Thyroid gland (tissue), 4 donors: ENCODE data around the gene DYNC1I1. TPM values are rescaled to one million over a fixed set of nuclear protein-coding genes. Genes with fewer than 3 reads are reported as not detected.

ENCODE experiments used
- DNase-seq, 2 donors: peaks; one replicate each; pipeline ENCODE4 v3.0.0-alpha.2; 2019
- H3K27ac ChIP-seq, 3 donors: fragments of 200-600 bp; sonication (generic); 1 replicate in 2 of 3; 2 replicates in 1 of 3; pipeline ENCODE4 v1.5.1; 2016 to 2019; ENCODE audit warnings: mild to moderate bottlenecking in 1 of 3, moderate library complexity in 1 of 3
- H3K27me3 ChIP-seq: fragments of 200-600 bp; sonication (generic); one replicate; pipeline ENCODE4 v1.5.1; 2019
- H3K36me3 ChIP-seq, 2 donors: fragments of 200-600 bp; sonication (generic); one replicate each; pipeline ENCODE4 v1.5.1; 2016 to 2019
- H3K4me1 ChIP-seq, 2 donors: fragments of 200-600 bp; sonication (generic); one replicate each; pipeline ENCODE4 v1.5.1; 2017 to 2019
- H3K4me3 ChIP-seq, 3 donors: fragments of 200-600 bp; sonication (generic); replicated peaks in 1 of 3; 1 replicate in 2 of 3; 2 replicates in 1 of 3; pipeline ENCODE4 v1.5.1; 2016; ENCODE audit warnings: mild to moderate bottlenecking in 1 of 3
- H3K9me3 ChIP-seq: fragments of 200-600 bp; sonication (generic); one replicate; pipeline ENCODE4 v1.5.1; 2017
- POLR2A ChIP-seq, 2 donors: fragments of 450-650 bp; IDR thresholded peaks; one replicate each; pipeline ENCODE4 v1.6.1; 2017; ENCODE audit warnings: antibody characterized with exemption in 2 of 2, mild to moderate bottlenecking in 2 of 2, moderate library complexity in 1 of 2
- WGBS, 2 donors: methylation state at CpG; one replicate each; pipeline ENCODE4 v1.1.5; 2017; 5-methylcytosine and 5-hydroxymethylcytosine counted together
- intact Hi-C: fragments of 100-400 bp; cut with DNase I; formaldehyde crosslinking; loops from one replicate; pipeline ENCODE4 v1.15.1; 2023
- total RNA-seq, 4 donors: library from RNA; depleted of rRNA; stranded (reverse); fragments of >200 nt; gene quantifications; one replicate each; pipeline ENCODE4 v1.2.3, GENCODE V29; 2016
- TF ChIP-seq, protein P1 (sequence below), 6 experiments: fragments of 200-600 bp in 3 of 6; fragments of 450-650 bp in 3 of 6; sonication (generic) in 3 of 6; IDR thresholded peaks; one replicate each; pipeline ENCODE4 v1.5.1; 2016 to 2019; ENCODE audit warnings: antibody characterized with exemption in 6 of 6, mild to moderate bottlenecking in 2 of 6, inconsistent platforms in 1 of 6, moderate library complexity in 1 of 6

Gene DYNC1I1
- total RNA-seq, 4 donors from 2014 or later = 6.6 to 12.8 (median 10.5) TPM

DNA sequence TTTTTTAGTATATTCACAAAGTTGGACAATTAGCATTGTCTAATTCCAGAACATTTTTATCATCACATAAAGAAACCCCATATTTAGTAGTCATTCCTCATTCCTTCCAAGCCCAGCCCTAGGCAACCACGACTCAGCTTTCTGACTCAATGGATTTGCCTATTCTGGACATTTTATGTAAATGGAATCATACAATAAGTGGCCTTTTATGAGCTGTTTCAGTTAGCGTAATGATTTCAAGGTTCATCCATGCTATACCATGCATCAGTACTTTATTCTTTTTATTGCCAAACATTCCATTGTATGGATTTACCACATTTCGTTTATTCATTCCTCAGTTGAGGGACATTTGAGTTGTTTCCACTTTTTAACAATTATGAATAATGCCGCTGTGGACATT is 249.2 kb downstream of the DYNC1I1 start:
- no peaks in the 10 kb centered on the region for H3K9me3 ChIP-seq
- H3K27me3 ChIP-seq = no peaks in the 10 kb centered on the region
- no peak overlapping the region for H3K4me3 ChIP-seq
- H3K36me3 ChIP-seq = no peaks in the 10 kb centered on the region
- no peak for TF ChIP-seq POLR2A (IDR thresholded peaks at IDR 0.05)
- TF ChIP-seq, protein P1, sequence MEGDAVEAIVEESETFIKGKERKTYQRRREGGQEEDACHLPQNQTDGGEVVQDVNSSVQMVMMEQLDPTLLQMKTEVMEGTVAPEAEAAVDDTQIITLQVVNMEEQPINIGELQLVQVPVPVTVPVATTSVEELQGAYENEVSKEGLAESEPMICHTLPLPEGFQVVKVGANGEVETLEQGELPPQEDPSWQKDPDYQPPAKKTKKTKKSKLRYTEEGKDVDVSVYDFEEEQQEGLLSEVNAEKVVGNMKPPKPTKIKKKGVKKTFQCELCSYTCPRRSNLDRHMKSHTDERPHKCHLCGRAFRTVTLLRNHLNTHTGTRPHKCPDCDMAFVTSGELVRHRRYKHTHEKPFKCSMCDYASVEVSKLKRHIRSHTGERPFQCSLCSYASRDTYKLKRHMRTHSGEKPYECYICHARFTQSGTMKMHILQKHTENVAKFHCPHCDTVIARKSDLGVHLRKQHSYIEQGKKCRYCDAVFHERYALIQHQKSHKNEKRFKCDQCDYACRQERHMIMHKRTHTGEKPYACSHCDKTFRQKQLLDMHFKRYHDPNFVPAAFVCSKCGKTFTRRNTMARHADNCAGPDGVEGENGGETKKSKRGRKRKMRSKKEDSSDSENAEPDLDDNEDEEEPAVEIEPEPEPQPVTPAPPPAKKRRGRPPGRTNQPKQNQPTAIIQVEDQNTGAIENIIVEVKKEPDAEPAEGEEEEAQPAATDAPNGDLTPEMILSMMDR (IDR thresholded peaks at IDR 0.05) = no peak
- H3K4me1 ChIP-seq = no peaks in the 10 kb centered on the region
- WGBS, 2 donors = 91 to 92% methylated on average over 4 of the region's 4 CpGs
- intact Hi-C loops = no loop called here
- H3K27ac ChIP-seq = no peak overlapping the region
- no peak for DNase-seq

DNA sequence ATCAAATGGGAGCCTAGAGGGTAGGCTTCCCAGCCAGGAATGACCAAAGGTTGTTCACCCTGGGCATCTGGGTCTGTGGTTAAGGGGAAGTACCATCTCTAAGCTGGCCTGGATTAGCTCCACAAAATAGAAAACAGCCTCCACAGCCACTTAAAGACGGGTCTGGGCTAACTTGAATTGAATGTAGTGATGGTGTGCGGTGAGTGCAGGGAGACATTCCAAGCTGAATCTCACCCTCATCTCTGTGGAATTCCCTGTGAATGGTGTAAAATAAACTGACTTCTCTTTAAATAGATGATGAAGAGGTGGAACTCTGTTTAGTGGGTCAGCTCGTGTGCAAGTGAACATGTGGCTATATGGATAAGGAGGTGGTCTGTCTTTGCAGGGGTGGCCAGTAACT is 251.0 kb downstream of the DYNC1I1 start:
- Histone ChIP-seq H3K4me3 (no peak overlapping the region), H3K4me1 (no peaks in the 10 kb centered on the region), H3K36me3 (no peaks in the 10 kb centered on the region), H3K27me3 (no peaks in the 10 kb centered on the region), H3K27ac (no peak overlapping the region), H3K9me3 (no peaks in the 10 kb centered on the region)
- intact Hi-C loops = no loop called here
- DNase-seq = no peak
- 55 to 61% methylated on average over 3 of the region's 3 CpGs for WGBS, 2 donors
- TF ChIP-seq, protein P1 (IDR thresholded peaks at IDR 0.05) = no peak
- no peak for TF ChIP-seq POLR2A (IDR thresholded peaks at IDR 0.05)

DNA sequence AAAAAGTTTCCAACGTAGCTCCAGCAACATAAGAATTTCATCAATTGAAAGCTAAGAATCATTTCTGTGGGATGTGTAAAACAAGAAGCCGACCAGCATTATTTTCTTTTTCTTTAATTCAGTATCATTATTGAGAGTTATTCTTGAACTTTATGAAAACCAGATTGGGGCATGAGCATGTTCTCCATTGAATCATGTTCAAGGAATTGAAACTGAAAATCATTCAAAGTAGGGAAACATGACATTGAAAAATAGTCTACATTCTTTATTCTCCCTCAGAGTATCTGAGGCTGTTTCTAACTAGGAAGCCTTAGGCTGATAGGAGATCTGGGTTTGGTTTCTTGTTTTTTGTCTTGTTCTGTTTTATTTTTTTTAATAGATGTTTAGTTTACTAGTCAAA is 253.7 kb downstream of the DYNC1I1 start:
- Histone ChIP-seq H3K36me3 (no peaks in the 10 kb centered on the region), H3K4me1 (no peaks in the 10 kb centered on the region), H3K9me3 (no peaks in the 10 kb centered on the region), H3K27ac (no peak overlapping the region), H3K27me3 (no peaks in the 10 kb centered on the region), H3K4me3 (no peak overlapping the region)
- DNase-seq = no peak
- intact Hi-C loops = no loop called here
- 69 to 77% methylated on average over 2 of the region's 2 CpGs for WGBS, 2 donors
- TF ChIP-seq, protein P1 (IDR thresholded peaks at IDR 0.05) = no peak

DNA sequence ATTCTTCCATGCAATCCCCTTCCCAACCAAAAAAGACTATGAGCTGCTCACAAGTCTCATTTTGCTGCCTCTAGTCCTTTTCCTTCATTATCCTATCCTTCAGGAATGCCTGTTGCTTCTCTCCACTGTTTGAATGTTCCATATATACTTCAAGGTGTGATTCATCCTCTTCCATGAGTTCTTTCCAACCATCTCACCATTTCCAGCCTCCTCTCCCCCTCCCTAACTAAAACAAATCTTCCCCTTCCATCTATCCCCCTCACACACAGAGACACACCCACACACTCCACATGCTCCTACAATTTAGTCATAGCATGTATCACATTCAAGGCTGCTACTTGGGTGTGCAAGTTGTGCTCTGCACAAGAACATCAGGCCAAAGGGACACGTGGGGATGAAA is 254.3 kb downstream of the DYNC1I1 start:
- TF ChIP-seq, protein P1 (IDR thresholded peaks at IDR 0.05) = no peak
- TF ChIP-seq POLR2A (IDR thresholded peaks at IDR 0.05) = no peak
- WGBS, 2 donors = 62 to 63% methylated on average over 1 of the region's 1 CpG
- intact Hi-C loops = no loop called here
- no peaks in the 10 kb centered on the region for H3K36me3 ChIP-seq
- H3K27ac ChIP-seq = no peak overlapping the region
- no peaks in the 10 kb centered on the region for H3K27me3 ChIP-seq
- H3K4me3 ChIP-seq = no peak overlapping the region
- no peaks in the 10 kb centered on the region for H3K9me3 ChIP-seq
- H3K4me1 ChIP-seq = no peaks in the 10 kb centered on the region
- DNase-seq = no peak

DNA sequence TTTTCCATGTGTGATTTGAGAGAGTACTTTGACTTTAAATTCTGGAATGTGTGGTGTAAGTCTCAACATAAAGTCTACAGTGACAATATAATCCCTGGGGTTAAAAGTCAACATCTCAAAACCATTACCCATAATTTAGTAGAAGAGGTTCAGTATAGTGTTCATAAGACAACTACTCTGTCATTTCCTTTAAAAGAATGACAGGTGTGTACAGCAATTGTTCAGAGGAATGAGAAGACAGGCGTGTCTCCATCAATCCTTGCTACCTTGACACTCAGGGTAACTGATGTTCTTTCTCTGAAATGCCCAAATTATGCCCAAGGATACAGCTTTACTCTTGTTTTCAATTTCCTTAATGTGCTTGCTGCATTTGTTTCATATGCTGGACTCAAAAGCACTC is 256.4 kb downstream of the DYNC1I1 start:
- H3K9me3 ChIP-seq = no peaks in the 10 kb centered on the region
- DNase-seq = no peak
- 95% methylated on average over 1 of the region's 1 CpG for WGBS, 2 donors
- H3K4me1 ChIP-seq = no peaks in the 10 kb centered on the region
- no peaks in the 10 kb centered on the region for H3K27me3 ChIP-seq
- no peak overlapping the region for H3K4me3 ChIP-seq
- no peak for TF ChIP-seq POLR2A (IDR thresholded peaks at IDR 0.05)
- TF ChIP-seq, protein P1 (IDR thresholded peaks at IDR 0.05) = no peak
- no peaks in the 10 kb centered on the region for H3K36me3 ChIP-seq
- intact Hi-C loops = no loop called here
- no peak overlapping the region for H3K27ac ChIP-seq
